Stimulated activated CD4-positive, alpha-beta T cell treated with anti-CD3 and anti-CD28 coated beads, Interleukin-1b, Interleukin-23, amount 100 ng/mL, for 4 hours (primary cell): Measurements from ENCODE around the gene TP53BP1.
A peak's percentile ranks its signal among the peaks of the same experiment; 100 is the strongest.

Experiments
- DNase-seq, 2 donors: peaks; one replicate each; pipeline ENCODE4 v3.0.0-alpha.2; 2020; ENCODE audit warnings: low read depth in 2 of 2

TP53BP1 gene

DNA sequence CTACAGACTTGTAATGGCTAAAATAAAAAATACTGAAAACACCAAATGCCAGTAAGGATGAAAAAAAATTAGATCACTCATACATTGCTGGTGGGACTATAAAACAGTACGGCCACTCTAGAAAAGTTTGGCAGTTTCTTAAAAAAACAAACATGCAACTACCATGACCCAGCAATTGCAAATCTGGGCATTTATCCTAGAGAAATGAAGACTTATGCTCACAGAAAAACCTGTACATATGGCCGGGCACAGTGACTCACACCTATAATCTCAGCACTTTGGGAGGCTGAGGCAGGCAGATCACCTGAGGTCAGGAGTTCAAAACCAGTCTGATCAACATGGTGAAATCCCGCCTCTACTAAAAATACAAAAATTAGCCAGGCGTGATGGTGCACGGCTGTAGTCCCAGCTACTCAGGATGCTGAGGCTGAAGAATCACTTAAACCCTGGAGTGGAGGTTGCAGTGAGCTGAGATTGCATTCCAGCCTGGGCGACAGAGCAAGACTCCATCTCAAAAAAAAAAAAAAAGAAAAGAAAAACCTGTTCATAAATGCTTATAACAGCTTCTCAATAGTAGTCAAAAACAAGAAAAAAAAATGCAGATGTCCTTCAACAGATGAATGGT, 5.6 kb downstream of the TP53BP1 start:
- no peak for DNase-seq

DNA sequence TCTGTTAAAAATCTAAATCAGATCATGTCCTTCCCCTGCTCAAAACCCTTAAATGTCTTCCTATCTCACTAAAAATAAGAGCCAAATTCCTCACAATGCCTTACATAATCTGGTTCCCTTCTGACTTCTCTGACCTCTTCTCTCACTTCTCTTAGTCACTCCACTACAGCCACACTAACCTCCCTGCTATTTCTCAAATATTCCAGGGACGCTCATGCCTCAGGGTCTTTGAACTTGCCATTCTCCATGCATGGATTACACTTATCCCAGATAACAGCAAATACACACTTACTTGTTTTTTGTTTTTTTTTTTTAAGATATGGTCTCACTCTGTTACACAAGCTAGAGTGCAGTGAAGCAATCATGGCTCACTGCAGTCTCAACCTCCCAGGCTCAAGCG, 8.5 kb downstream of the TP53BP1 start:
- no peak for DNase-seq

DNA sequence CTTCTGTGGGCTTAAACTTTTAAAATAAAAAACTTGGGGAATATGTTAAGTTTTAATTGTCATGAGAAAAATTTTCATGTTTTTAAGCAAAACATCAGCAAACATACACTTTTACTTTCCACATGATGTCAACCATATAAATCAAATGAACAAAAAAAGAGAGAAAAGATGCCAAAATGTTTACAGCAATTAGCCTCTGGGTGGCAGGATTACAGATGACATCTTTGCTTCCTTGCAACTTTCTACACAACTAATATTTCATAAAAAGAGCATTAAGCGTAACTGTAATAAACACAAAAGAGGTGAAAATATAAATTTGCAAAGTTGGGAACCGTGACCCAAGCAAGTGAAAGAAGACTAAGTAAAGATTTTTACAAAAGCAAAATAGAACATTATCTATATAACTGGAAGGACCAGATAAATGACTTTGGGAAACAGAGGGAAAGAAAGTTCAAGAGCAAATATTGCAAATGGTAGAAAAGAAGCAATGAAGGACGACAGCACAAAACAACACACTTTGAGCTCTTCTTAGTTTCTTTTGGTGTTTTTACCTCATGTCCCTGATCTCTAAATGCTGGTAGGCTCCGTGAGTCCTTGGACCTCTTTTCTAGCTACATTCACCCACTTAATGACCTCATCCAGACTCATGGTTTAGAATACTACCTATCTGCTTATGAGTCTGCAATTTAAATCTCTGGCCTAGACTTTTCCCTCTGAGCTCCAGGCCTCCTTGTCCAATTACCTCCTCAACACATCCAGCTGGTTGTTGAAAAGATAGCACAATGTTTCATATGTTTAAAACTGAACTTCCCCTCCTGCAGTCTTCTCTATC, 9.4 kb downstream of the TP53BP1 start:
- no peak for DNase-seq

DNA sequence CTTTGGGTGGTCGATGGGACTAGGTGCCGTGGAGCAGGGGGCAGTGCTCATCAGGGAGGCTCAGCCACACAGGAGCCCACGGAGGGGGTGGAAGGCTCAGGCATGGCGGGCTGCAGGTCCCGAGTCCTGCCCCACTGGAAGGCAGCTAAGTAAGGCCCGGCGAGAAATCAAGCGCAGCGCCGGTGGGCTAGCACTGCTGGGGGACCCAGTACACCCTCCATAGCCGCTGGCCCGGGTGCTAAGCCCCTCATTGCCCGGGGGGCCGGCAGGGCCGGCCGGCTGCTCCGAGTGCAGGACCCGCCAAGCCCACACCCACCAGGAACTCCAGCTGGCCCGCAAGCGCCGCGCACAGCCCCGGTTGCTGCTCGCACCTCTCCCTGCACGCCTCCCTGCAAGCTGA, 19.1 kb downstream of the TP53BP1 start:
- DNase-seq: no peak

DNA sequence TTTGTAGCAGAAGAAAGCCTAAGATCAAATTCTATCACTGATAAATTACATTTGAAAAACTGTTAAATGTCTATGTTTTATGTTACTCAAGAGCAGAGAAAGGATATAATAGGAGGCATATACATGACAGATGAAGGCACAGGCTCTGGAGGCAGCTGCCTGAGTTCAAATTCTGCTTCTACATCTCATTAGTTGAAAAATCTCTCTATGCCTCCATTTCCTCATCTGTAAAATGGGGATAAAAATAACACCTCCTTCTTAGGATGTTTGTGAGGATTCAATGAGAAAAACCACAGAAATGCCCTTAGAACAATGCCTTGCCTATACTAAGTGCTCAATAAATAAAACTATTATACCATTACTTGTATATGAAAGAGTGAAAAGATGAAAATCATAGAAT, 21.0 kb downstream of the TP53BP1 start:
- no peak for DNase-seq

DNA sequence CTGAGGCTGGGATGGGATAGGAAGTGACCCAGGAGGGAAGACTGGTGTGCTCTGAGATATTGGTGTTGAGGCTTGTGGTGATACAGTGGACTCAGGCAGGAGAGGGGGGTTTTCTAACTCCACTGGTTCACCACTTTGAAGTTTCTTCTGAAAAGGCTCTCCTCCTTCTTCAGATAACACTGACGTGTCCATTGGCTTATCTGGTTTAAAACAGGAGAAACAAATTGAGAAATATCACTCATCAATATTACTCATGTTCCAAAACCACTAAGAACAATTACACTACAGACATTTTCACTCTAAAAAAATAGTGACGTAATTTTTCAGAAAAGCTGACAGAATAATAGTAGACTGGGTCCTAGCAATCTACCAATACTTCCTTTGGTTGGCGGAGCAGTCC, 23.1 kb downstream of the TP53BP1 start:
- no peak for DNase-seq

DNA sequence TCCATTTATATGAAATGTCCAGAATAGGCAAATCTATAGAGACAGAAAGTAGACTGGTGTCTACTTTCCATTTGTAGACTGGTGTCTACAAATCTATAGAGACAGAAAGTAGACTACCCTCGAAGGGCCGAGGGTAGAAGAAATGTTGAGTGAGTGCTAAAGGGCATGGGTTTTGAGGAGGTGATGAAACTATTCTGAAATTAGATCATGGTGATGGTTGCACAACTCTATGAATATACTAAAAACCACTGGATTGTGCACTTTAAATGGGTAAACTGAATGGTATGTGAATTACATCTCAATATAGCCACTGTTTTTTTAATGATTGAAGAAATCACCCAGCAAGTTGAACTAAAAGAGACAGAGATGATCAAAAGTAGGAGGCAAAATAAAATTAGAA, 27.9 kb downstream of the TP53BP1 start:
- DNase-seq: no peak

DNA sequence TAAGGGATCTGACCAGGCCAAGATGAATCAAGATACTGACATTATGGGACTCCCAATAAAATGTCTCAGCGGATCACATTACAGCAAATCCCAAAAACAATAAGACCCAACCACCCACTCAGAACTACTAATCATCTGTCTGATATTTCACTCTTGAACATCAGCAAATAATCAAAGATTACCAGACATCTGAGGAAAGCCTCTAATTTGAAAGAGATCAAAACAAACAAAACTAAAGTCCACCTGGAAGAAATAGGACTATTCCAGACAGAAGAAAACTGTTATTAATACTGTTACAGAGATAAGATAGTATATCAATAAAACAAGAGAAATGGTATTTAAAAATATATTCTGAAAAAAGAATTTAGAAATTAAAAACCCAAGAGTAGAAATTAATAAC, 29.0 kb downstream of the TP53BP1 start:
- DNase-seq: no peak

DNA sequence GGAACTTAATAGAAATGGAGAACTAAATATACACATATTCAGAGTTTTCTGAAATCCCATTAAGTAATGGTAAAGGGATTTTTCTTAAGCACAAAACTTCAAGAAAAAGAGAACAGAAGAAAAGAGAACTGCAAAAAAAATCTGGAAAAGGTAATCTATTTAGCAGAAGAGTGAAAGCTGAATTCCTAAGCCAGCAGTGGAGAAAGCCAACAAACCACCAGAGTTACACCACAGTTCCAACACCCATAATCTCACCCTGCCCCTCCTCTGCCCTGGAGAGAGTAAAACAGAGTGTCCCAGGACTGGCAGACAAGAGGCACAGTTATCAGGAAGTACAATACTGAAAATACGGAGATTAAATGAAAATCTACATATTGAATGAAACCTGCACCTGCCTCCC, 29.4 kb downstream of the TP53BP1 start:
- DNase-seq: no peak

DNA sequence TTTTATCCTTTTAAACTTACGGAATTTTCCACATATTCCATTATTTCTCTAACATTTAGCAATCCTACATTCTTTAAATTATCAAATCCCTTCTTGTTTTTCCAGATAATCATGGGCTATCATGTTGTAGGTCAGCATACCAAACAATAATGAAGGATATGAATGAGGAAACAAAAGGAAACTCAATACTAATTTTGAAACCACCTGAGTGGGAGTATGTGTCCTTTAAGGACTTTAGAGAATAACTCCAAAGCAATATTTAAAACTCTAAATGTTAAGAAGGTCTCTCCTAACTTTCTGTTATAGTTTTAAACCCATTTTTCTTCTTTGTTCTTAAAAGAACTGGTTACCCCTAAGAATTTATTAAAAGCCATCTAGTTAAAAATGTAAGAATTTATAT, 43.0 kb downstream of the TP53BP1 start:
- no peak for DNase-seq

DNA sequence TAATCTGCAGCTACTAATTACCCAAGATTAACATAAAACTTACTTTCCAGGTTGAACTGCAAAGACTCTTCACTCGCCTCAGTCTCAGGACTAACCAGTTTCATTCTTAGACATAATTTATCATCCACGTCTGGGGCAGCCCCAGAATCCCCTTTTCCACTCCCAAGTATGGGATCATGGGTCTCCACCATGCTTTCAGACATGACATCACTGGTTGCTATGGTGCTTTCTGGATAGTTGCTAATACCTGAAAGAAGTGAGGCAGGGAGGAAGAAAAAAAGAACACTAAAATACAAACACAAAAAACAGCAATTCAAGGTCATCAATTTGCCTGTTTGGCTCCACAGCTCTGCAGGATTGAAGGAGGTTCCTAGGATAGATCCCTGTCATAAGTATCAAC, 46.6 kb downstream of the TP53BP1 start:
- no peak for DNase-seq

DNA sequence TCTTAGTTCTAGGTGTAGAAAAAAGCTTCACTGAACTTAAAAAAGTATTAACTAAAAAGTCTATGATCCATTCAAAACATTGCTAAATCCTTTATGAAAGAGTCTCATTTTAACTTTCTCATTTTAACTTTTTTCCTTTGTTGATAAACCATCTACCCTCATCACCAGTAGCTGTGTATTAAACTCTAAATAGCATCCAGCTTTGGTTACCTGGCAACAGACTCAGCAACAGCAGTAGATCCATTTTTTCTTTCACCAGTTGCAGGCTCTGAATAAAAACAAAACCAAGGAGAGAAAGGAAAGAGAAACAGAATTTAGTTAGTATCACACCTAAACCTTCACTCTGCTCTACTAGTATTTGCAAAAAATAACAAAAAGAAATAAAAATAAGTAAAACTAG, 51.6 kb downstream of the TP53BP1 start:
- DNase-seq: no peak

DNA sequence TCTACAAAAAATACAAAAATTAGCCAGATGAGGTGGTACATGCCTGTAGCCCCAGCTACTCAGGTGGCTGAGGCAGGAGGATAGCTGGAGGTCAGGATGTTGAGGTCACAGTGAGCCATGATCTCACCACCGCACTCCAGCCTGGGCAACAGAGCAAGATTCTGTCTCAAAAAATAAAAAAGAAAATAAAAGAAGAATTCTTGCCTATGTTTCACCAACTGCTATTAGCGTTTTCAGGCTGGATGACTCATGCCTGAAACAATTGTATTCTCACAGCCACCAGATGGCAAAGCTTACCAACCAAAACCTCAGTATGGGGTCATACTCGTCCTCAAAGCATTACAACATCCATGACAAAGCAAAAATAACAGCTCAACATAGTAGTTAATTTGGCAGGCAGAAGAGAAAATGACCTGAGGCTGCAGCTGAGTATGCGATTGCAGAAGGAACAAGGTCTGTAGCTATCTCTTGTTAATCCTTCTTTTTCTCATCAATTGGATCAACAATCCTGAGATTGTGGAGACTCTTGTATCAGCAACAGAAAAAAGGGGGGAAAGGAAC, 52.2 kb downstream of the TP53BP1 start:
- DNase-seq: peak in 1 of 2 donors; percentile 4

DNA sequence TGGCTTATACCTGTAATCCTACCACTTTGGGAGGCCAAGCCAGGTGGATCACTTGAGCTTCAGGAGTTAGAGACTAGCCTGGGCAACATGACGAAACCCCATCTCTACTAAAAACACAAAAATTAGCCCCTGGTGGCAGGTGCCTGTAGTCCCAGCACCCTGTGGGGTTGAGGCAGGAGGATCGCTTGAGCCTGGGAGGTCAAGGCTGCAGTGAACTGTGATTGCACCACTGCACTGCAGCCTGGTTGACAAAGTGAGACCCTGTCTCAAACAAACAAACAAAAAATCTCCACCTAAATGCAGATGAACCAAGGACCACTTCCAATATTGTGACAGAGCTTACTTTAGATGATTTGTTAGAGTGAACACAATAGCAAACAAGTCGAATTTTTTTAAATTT, 53.7 kb downstream of the TP53BP1 start:
- no peak for DNase-seq

DNA sequence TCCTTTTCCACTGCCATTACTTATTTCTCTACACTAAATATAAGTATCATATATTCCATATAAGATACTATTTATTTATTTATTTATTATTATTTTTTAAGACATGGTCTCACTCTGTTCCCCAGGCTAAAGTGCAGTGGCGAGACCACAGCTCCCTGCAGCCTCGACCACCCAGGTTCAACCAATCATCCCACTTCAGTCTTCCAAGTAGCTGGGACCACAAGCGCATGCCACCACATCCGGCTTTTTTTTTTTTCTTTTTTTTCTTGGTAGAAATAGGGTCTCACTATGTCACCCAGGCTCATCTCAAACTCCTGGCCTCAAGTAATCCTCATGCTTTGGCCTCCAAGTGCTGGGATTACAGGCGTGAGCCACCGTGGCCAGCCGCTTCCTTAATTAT, 56.6 kb downstream of the TP53BP1 start:
- DNase-seq: no peak

DNA sequence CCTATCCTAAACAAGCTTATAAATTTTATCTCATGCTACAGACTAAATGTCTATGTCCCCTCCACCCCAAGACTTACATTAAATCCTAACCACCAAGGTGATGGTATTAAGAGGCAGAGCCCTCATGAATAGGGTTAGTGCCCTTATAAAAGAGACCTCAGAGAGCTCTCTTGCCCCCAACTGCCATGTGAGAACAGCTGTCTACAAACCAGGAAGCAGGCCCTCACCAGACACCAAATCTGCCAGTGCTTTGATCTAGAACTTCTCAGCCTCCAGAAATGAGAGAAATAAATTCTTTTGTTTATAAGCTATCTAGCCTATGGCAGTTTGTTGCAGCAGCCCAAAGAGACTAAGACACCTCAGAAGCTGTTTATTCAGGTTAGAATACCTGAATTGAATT, 58.5 kb downstream of the TP53BP1 start:
- DNase-seq: no peak

DNA sequence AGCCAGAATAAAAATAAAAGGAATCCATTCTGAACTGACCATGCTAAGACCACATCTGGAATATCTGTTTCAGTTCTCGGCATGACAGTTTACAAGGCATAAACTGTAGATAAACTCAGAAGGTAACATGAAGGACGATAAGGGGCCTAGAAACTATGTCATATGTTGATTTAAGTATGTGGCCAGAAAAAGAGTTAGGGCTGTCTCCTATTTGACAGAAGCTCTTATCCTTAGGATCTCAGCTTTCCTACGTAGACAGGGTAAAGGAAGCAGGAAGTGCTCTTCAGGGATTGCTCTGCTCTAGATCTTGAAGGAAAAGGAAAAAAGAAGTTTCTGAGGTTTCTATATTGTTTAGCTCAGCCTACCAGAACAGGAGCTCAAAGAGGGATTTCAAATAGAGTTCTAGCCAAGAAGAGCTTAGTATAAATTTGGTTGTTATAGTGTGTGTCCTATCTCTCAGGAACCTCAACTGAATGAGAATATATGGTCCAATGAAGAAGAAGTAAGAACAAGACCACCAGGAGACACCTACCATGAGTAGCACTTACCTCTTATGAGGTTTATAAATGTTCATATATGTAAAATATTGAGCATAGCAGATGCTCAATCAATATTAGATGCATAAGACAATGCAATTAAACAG, 59.2 kb downstream of the TP53BP1 start:
- DNase-seq: no peak

DNA sequence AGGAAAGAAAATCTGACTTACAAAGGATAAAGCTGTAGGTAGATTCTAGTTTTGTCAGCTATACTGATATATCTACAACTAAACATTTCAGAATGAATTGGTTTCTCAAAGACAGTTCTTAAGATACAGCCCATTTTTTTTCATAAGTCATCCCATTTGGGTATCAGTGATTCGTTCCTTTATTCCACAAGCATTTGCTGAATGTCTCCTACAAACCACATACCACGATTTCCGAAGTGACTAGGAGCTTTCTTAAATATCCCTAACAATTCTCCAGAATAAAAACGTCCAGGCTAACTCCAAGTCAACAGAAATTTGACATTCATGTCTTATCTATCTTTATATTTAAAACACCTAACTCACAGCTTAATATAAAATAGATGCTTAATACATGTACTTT, 59.8 kb downstream of the TP53BP1 start:
- DNase-seq: no peak

DNA sequence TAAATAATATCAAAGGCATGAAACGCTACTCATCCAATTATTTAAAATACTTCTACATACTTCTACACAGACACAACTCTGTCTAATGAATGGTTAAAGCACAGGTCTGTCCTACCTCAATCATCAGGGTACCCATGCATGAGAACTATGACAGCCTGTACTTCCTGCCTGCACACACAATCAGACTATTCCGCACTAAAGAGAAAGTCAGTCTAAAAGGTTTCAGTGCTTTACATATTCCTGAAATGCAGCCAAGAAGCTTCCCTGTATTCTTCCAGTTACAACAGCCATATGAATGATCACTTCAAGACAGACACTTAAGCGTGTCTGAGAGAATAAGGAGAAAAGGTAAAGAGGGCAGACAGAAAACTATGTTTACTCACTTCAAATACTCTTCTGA, 63.3 kb downstream of the TP53BP1 start:
- DNase-seq: no peak

DNA sequence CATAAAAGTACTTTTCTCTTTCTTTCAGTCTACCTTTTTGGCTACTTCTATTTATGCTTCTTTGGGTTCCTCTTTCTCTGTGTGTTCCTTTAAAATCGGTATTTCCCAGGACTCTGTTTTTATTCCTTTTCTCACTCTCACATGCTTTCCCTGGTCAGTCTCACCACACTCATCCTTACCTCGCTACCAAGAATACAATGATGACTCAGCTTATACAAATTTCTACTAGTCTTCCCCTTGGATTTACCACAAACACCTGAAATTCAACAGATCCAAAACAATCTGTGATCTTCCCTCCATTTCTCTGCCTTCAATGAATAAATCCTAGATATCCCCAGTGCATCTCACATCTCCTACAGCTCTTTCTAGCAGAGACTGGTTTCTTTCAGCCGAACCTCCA, 69.2 kb downstream of the TP53BP1 start:
- DNase-seq: no peak

DNA sequence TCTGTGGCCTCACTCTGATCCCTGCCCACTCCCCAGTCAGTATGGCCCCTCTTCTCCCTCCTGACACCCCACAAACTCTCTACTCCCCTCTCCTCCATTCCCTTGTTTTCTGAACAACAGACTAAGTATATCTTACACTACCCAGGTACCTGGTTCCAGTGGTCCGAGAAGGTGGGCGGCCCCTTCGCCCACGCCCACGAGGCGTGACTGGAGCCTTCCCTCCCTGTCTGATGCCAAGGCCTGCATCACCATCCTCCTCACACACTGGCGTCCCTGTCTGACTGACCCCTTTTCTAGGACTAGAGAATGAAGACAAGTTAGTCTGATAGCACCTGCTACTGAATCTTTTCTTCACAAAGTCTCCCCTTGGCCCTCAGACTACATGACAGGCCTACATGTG, 72.1 kb downstream of the TP53BP1 start:
- no peak for DNase-seq

DNA sequence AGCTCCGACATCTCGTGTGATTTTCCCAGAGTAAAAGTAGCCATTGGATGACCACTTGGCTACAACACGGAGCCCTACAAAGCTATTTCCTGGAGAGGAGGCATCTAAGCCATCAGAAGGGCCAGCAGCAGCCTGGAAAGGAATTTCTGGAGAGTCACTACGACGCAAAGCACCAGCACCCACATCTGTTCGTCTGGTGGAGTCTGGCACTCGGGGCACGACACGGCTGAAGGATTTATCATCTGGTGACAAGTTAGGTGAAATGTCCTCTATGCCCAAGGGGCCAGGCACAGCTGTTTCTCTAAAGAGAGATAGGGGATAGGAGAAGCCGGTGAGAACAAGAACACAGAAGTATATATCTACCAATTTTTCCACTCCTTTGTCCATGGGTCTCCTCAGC, 72.5 kb downstream of the TP53BP1 start:
- DNase-seq: no peak

DNA sequence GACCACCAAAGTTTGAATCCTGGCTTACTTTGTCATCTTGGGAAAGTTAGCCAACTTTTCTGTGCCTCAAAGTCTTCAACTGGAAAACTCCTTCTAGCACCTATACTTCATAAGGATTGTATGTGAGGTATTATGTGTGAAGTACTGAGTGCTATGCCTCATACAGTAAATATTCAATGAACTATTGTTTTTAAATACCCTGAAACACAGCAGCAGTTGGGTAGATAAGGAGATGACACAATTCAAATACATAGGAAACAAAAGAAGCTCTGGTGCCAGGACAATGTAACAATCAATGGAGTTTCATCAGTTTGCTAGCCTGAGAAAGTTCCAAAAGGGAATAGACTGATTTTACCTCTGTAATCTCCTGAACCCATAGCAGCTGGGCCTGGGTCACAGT, 78.8 kb downstream of the TP53BP1 start:
- DNase-seq: no peak
